Right cardiac atrium (tissue), 5 donors: Measurements from ENCODE around the gene FARP1. TPM values are rescaled to one million over a fixed set of nuclear protein-coding genes. Genes with fewer than 3 reads are reported as not detected.

Experiments
- ATAC-seq, 2 donors: fragments of 200-7000 bp; cut with Tn5 transposase; one replicate each; pipeline versions ENCODE4 v1.8.0 to v1.9.1; 2020; ENCODE audit warnings: moderate library complexity in 2 of 2, mild to moderate bottlenecking in 1 of 2
- DNase-seq, 3 donors: peaks; one replicate each; pipeline ENCODE4 v3.0.0-alpha.2; 2020
- H3K27ac ChIP-seq: one replicate; pipeline ENCODE4 v1.5.1; 2013; ENCODE audit warnings: mild to moderate bottlenecking, low read length, control low read depth, moderate library complexity
- H3K27me3 ChIP-seq: one replicate; pipeline ENCODE4 v1.6.1; 2013; ENCODE audit not compliant: control insufficient read depth, insufficient read depth
- H3K4me1 ChIP-seq: one replicate; pipeline ENCODE4 v1.6.1; 2013; ENCODE audit warnings: low read length; ENCODE audit not compliant: control insufficient read depth, insufficient read depth
- H3K4me3 ChIP-seq: one replicate; pipeline ENCODE4 v1.5.1; 2013; ENCODE audit warnings: low read length, control low read depth
- H3K9me3 ChIP-seq: one replicate; pipeline ENCODE4 v1.6.1; 2013; ENCODE audit warnings: low read length; ENCODE audit not compliant: control insufficient read depth
- WGBS: extraction: QIAGEN DNeasy Blood & Tissue Kit; methylation state at CpG from one replicate; pipeline ENCODE4 v1.1.7; 2013; 5-methylcytosine and 5-hydroxymethylcytosine counted together
- intact Hi-C, 4 donors: fragments of 100-400 bp; cut with DNase I; formaldehyde crosslinking; loops; one replicate each; pipeline versions ENCODE4 v1.11.0 to v1.14.0; 2022 to 2023
- polyA plus RNA-seq: library from polyadenylated mRNA; stranded (reverse); fragments of 200-250 nt; gene quantifications from one replicate; pipeline ENCODE4 v1.2.3, GENCODE V29; 2013
- total RNA-seq, 4 donors: library from RNA; stranded (reverse); fragmentation: NEBNext Ultra II Directional; extraction: Animal tissue kit (Norgen Biotek cat#: 25700); gene quantifications; one replicate each; pipeline ENCODE4 v1.2.1, GENCODE V29; 2021
- donor health status: healthy with polysubstance abuse.
- donor health status: DM: no; HTN: yes; CAD: no.
- donor health status: DM: no; HTN: no; CAD: no.
- donor health status: DM: no; HTN: yes; CAD: no; lungs with severe emphysema.
- donor health status: DM: yes; HTN: yes; CAD: no.

Gene FARP1
- total and polyA plus RNA-seq, 5 donors, result 8.3 to 27.6 (median 22.7) TPM

DNA sequence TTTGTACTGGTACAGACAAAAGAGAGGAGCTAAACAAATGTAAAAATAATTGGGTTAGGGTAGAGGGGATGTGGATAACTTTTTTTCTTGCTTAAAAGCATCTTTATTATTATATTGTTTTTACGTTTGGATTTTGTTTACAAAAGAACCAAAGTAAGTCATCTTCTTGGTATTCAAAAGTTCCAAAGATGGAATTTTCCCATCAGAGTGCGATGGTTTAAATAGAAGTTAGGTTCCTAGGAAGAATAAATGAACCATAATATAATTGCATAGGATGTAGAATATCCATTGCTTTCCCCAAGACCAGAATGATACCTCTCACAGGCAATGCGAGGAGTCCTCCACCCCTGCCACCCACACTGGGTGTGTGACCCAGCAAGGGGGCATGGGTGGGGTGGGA is 133.6 kb downstream of the FARP1 start:
- WGBS, result 91% methylated on average over 3 of the region's 3 CpGs
- DNase-seq, result no peak
- H3K4me1 ChIP-seq, result no peaks in the 10 kb centered on the region
- no peak overlapping the region for H3K27ac ChIP-seq
- H3K27me3 ChIP-seq, result no peaks in the 10 kb centered on the region
- intact Hi-C loops, result no loop called here
- H3K9me3 ChIP-seq, result no peaks in the 10 kb centered on the region
- H3K4me3 ChIP-seq, result no peak overlapping the region
- no peak for ATAC-seq

- DNase-seq (no peak), ATAC-seq (peak in 1 of 2 donors; percentile 14)
- Histone ChIP-seq H3K4me1 (no peaks in the 10 kb centered on the region), H3K4me3 (no peak overlapping the region), H3K27ac (no peak overlapping the region), H3K9me3 (no peaks in the 10 kb centered on the region), H3K27me3 (no peaks in the 10 kb centered on the region)
- WGBS, result 92% methylated on average over 6 of the region's 6 CpGs
- intact Hi-C loops, result no loop called here
Observed at GRCh38 chr13:98278068-98278724, 135.3 kb downstream of the FARP1 start.

DNA sequence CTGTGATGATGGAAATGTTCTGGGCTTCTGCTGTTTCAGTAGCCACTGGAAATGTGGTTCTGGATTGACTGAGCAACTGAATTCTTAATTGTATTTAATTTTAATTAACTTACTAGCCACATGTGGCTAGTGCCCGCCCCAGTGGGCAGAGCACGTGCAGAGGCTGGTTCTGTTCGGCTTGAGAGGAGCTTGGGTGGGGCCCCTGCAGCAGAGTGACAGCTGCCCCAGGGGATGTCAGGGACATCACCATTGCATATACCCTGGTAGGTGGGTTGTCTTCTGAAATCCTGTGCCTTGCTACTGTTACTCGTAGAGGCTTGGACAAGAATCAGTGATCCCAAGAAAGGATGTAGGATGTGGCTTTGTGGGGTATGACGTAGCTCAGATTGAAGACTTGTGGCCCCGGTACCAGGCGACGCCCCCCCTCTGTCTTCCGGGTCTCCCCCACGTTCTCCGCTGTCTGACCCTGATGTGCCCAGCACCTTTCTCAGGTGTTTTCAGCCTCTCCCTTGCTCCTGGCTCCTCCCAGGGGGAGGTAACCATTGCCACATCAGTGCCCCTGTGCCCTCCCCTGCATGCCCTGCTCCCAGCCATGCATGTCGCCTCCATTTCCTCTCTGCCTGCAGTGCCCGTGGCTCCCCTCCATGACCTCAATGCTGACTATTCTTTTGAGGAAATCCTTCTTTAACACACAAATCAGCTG is 136.7 kb downstream of the FARP1 start:
- no peaks in the 10 kb centered on the region for H3K27me3 ChIP-seq
- DNase-seq (no peak), ATAC-seq (no peak)
- intact Hi-C loops, result no loop called here
- no peak overlapping the region for H3K27ac ChIP-seq
- no peaks in the 10 kb centered on the region for H3K9me3 ChIP-seq
- H3K4me1 ChIP-seq, result no peaks in the 10 kb centered on the region
- 87% methylated on average over 13 of the region's 13 CpGs for WGBS
- H3K4me3 ChIP-seq, result no peak overlapping the region

- no peaks in the 10 kb centered on the region for H3K9me3 ChIP-seq
- peak in 1 of 3 donors; percentile 63 for DNase-seq
- 55% methylated on average over 10 of the region's 10 CpGs for WGBS
Observed at GRCh38 chr13:98280176-98280510, 137.2 kb downstream of the FARP1 start.

DNA sequence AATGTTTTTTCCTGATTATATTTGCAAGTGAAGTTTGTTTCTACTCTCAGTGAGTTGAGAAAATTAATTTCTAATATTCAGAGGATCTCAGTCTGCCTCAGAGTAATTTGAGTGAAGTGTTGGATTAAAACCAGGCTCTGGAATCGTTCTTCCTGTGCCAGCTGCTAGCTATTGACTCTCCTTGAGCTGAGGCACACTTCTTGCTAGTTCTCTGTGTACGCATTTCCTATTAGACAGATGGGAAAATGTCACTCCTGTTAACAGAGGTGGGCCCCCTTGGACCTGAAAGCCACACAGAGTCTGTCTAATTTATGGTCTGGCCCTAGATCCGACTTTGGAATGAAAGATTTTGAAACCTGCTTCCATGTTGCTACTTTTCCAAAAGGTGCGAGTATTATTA is 141.8 kb downstream of the FARP1 start:
- no peaks in the 10 kb centered on the region for H3K4me1 ChIP-seq
- no peaks in the 10 kb centered on the region for H3K9me3 ChIP-seq
- no peaks in the 10 kb centered on the region for H3K27me3 ChIP-seq
- no peak overlapping the region for H3K27ac ChIP-seq
- no peak for ATAC-seq
- no peak for DNase-seq
- intact Hi-C loops, result no loop called here
- H3K4me3 ChIP-seq, result no peak overlapping the region
- WGBS, result 73% methylated on average over 4 of the region's 4 CpGs

More at GRCh38 chr13:98280176-98280510, 137.2 kb downstream of the FARP1 start:
- intact Hi-C loops, result no loop called here
- no peak for ATAC-seq
- H3K4me1 ChIP-seq, result no peaks in the 10 kb centered on the region
- no peak overlapping the region for H3K27ac ChIP-seq
- no peaks in the 10 kb centered on the region for H3K27me3 ChIP-seq
- H3K4me3 ChIP-seq, result no peak overlapping the region

DNA sequence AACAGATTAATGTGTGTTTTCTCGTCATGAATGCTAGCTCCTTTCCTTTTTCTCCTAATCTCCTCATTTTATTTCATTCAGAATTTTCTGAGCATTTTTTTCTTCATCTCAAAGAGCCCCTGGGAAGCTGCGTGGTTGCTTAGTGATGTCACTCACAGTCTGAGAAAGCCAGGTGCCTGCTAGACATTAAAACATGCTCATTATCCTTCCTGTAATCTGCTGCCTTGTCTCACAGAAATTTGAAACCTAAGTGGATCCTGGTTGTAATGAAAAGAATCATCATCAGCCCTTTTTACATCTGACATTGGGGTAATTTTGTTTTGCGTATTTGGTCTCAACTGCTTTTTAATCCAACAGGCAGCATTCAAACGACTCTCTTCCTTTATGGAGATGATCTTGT is 142.4 kb downstream of the FARP1 start:
- Histone ChIP-seq H3K27me3 (no peaks in the 10 kb centered on the region), H3K27ac (no peak overlapping the region), H3K9me3 (no peaks in the 10 kb centered on the region), H3K4me3 (no peak overlapping the region), H3K4me1 (no peaks in the 10 kb centered on the region)
- intact Hi-C loops, result no loop called here
- WGBS, result 72% methylated on average over 4 of the region's 4 CpGs
- ATAC-seq (no peak), DNase-seq (no peak)

GRCh38 chr13:98285852-98286594 is 143.1 kb downstream of the FARP1 start:
- WGBS, result 74% methylated on average over 12 of the region's 12 CpGs
- Histone ChIP-seq H3K27ac (no peak overlapping the region), H3K27me3 (no peaks in the 10 kb centered on the region), H3K4me3 (no peak overlapping the region), H3K4me1 (no peaks in the 10 kb centered on the region), H3K9me3 (no peaks in the 10 kb centered on the region)
- no peak for ATAC-seq
- intact Hi-C loops, result no loop called here
- no peak for DNase-seq

- no peaks in the 10 kb centered on the region for H3K4me1 ChIP-seq
- intact Hi-C loops, result no loop called here
- ATAC-seq (no peak), DNase-seq (no peak)
- no peaks in the 10 kb centered on the region for H3K27me3 ChIP-seq
- no peaks in the 10 kb centered on the region for H3K9me3 ChIP-seq
- H3K4me3 ChIP-seq, result no peak overlapping the region
- 87% methylated on average over 2 of the region's 2 CpGs for WGBS
- H3K27ac ChIP-seq, result no peak overlapping the region
Observed at GRCh38 chr13:98286799-98287198, 143.9 kb downstream of the FARP1 start.

- H3K9me3 ChIP-seq, result no peaks in the 10 kb centered on the region
- H3K27ac ChIP-seq, result no peak overlapping the region
- H3K4me3 ChIP-seq, result no peak overlapping the region
- H3K27me3 ChIP-seq, result no peaks in the 10 kb centered on the region
- DNase-seq (no peak), ATAC-seq (no peak)
- WGBS, result 91% methylated on average over 6 of the region's 6 CpGs
- no peaks in the 10 kb centered on the region for H3K4me1 ChIP-seq
- intact Hi-C loops, result no loop called here
Observed at GRCh38 chr13:98288211-98288610, 145.3 kb downstream of the FARP1 start.

GRCh38 chr13:98289339-98289945 is 146.5 kb downstream of the FARP1 start:
- H3K27ac ChIP-seq, result no peak overlapping the region
- DNase-seq, result no peak
- WGBS, result 91% methylated on average over 14 of the region's 14 CpGs
- H3K9me3 ChIP-seq, result no peaks in the 10 kb centered on the region
- ATAC-seq, result no peak
- intact Hi-C loops, result no loop called here
- H3K4me1 ChIP-seq, result no peaks in the 10 kb centered on the region
- H3K4me3 ChIP-seq, result no peak overlapping the region
- no peaks in the 10 kb centered on the region for H3K27me3 ChIP-seq

- H3K27ac ChIP-seq, result no peak overlapping the region
- 98% methylated on average over 3 of the region's 3 CpGs for WGBS
- intact Hi-C loops, result no loop called here
- no peaks in the 10 kb centered on the region for H3K4me1 ChIP-seq
- ATAC-seq (no peak), DNase-seq (no peak)
- no peaks in the 10 kb centered on the region for H3K9me3 ChIP-seq
- no peaks in the 10 kb centered on the region for H3K27me3 ChIP-seq
- no peak overlapping the region for H3K4me3 ChIP-seq
Observed at GRCh38 chr13:98290261-98290660, 147.4 kb downstream of the FARP1 start.
